ENCODE data around the gene NCAPH2. TPM values are rescaled to one million over a fixed set of nuclear protein-coding genes. Genes with fewer than 3 reads are reported as not detected.

The NCAPH2 gene
- total RNA-seq, 4 donors from 2014 or later = 51.7 to 155 (median 55.4) TPM

- no peaks in the 10 kb centered on the region for H3K27me3 ChIP-seq
- intact Hi-C loops (cut with DNase I; ENCODE audit: low total_unique reads) = no loop called here
- no peak overlapping the region for H3K27ac ChIP-seq
- H3K4me1 ChIP-seq = no peaks in the 10 kb centered on the region
- H3K36me3 ChIP-seq = no peaks in the 10 kb centered on the region
- H3K9me3 ChIP-seq = no peaks in the 10 kb centered on the region
- no peak overlapping the region for H3K4me3 ChIP-seq
- no peak for TF ChIP-seq POLR2A (IDR thresholded peaks at IDR 0.05)
- no peak for TF ChIP-seq CTCF (IDR thresholded peaks at IDR 0.05)
- no peak for DNase-seq
Measured at GRCh38 chr22:50572965-50573364, 64.9 kb downstream of the NCAPH2 start.

- no peak for TF ChIP-seq CTCF (IDR thresholded peaks at IDR 0.05)
- TF ChIP-seq POLR2A (IDR thresholded peaks at IDR 0.05) = no peak
- intact Hi-C loops (cut with DNase I; ENCODE audit: low total_unique reads) = no loop called here
- H3K9me3 ChIP-seq = no peaks in the 10 kb centered on the region
- no peak overlapping the region for H3K27ac ChIP-seq
- DNase-seq = no peak
- H3K27me3 ChIP-seq = no peaks in the 10 kb centered on the region
- no peaks in the 10 kb centered on the region for H3K36me3 ChIP-seq
- H3K4me3 ChIP-seq = no peak overlapping the region
- no peaks in the 10 kb centered on the region for H3K4me1 ChIP-seq
Measured at GRCh38 chr22:50573491-50574382, 65.7 kb downstream of the NCAPH2 start.

- Histone ChIP-seq H3K27me3 (no peaks in the 10 kb centered on the region), H3K4me3 (no peak overlapping the region), H3K36me3 (no peaks in the 10 kb centered on the region), H3K9me3 (no peaks in the 10 kb centered on the region), H3K27ac (no peak overlapping the region), H3K4me1 (no peaks in the 10 kb centered on the region)
- no peak for TF ChIP-seq POLR2A (IDR thresholded peaks at IDR 0.05)
- TF ChIP-seq CTCF (IDR thresholded peaks at IDR 0.05) = no peak
- no peak for DNase-seq
- intact Hi-C loops (cut with DNase I; ENCODE audit: low total_unique reads) = no loop called here
Measured at GRCh38 chr22:50574383-50574755, 66.3 kb downstream of the NCAPH2 start.

Other genes with a start within 250 kb of the NCAPH2 start
- 10 to 100 TPM; 10.3 to 41.4 (median 28.3) TPM for gene MAPK12, start 246.5 kb upstream of the NCAPH2 start, total RNA-seq
- gene MAPK11, start 237.8 kb upstream of the NCAPH2 start, total RNA-seq = 10 to 100 TPM in 3 of 4 donors, 1 to 10 TPM in 1; 7.9 to 39.5 (median 22.4) TPM
- 100 to 1,000 TPM in 2 of 4 donors, 10 to 100 TPM in 2; 44.7 to 208 (median 126) TPM for gene PLXNB2, start 200.6 kb upstream of the NCAPH2 start, total RNA-seq
- 10 to 100 TPM in 1 of 4 donors, 1 to 10 TPM in 3; 2.9 to 15.5 (median 8.0) TPM for gene DENND6B, start 181.2 kb upstream of the NCAPH2 start, total RNA-seq
- 10 to 100 TPM; 42.4 to 73.1 (median 47.2) TPM for gene PPP6R2, start 164.9 kb upstream of the NCAPH2 start, total RNA-seq
- 10 to 100 TPM; 35.0 to 84.0 (median 60.9) TPM for gene SBF1, start 33.2 kb upstream of the NCAPH2 start, total RNA-seq
- under 1 TPM in 2 of 4 donors, not detected in 2; 0.14 to 0.95 TPM for gene ADM2, start 26.7 kb upstream of the NCAPH2 start, total RNA-seq
- gene MIOX, start 21.4 kb upstream of the NCAPH2 start, total RNA-seq = not detected
- gene LMF2, start 522 bp upstream of the NCAPH2 start, total RNA-seq = 10 to 100 TPM; 19.7 to 61.3 (median 32.0) TPM
- 1 to 10 TPM in 2 of 4 donors, not detected in 2; 3.5 to 3.9 TPM for gene SCO2, start 17.4 kb downstream of the NCAPH2 start, total RNA-seq
- gene TYMP, start 21.8 kb downstream of the NCAPH2 start, total RNA-seq = 10 to 100 TPM in 3 of 4 donors, 1 to 10 TPM in 1; 4.4 to 21.5 (median 15.6) TPM
- not detected for gene KLHDC7B, start 37.7 kb downstream of the NCAPH2 start, total RNA-seq
- not detected for gene SYCE3, start 54.7 kb downstream of the NCAPH2 start, total RNA-seq
- 10 to 100 TPM in 1 of 4 donors, 1 to 10 TPM in 1, under 1 TPM in 1, not detected in 1; 0.51 to 10.4 (median 7.2) TPM for gene CPT1B, start 70.2 kb downstream of the NCAPH2 start, total RNA-seq
- gene CHKB, start 74.6 kb downstream of the NCAPH2 start, total RNA-seq = 10 to 100 TPM; 13.5 to 75.6 (median 55.2) TPM
- 1 to 10 TPM in 3 of 4 donors, not detected in 1; 1.7 to 6.1 (median 5.2) TPM for gene MAPK8IP2, start 92.6 kb downstream of the NCAPH2 start, total RNA-seq
- gene ARSA, start 119.9 kb downstream of the NCAPH2 start, total RNA-seq = 10 to 100 TPM in 2 of 4 donors, 1 to 10 TPM in 2; 5.3 to 41.6 (median 10.6) TPM
- 100 to 1,000 TPM in 1 of 4 donors, 10 to 100 TPM in 2, 1 to 10 TPM in 1; 8.6 to 101 (median 16.9) TPM for gene SHANK3, start 164.6 kb downstream of the NCAPH2 start, total RNA-seq
- 1 to 10 TPM in 1 of 4 donors, under 1 TPM in 1, not detected in 2; 0.35 to 7.9 TPM for gene ACR, start 230.0 kb downstream of the NCAPH2 start, total RNA-seq

All from uterus (tissue), 4 donors.